ENCODE data around the gene HIVEP2.

Gene HIVEP2

DNA sequence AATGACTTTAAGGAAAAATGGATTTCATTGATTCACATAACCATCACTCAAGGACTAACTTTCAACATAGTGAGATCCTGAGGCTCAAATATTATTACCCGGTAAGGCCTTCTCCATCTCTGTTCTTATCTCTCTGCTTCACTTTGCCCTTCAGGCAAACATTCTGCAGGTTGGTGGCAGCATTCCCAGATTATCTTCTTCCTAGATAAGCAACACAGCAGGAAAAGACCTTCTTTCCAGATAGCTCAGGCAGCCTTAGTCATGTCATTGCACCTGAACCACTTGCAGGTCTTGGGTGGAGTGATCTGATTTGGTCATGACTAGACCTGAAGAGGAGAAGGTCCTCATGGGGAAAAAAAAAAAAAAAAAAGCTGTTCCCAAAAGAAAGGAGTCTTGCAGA, 5.3 kb upstream of the HIVEP2 start:
- peak overlapping the region; percentile 23 for H3K27ac Mint-ChIP-seq
- no peaks in the 10 kb centered on the region for H3K36me3 Mint-ChIP-seq
- H3K4me3 Mint-ChIP-seq = no peak overlapping the region

GRCh38 chr6:142947714-142948480, 2.9 kb upstream of the HIVEP2 start:
- H3K36me3 Mint-ChIP-seq = peaks cover 1% of the 10 kb centered on the region
- peak overlapping the region; percentile 80 for H3K4me3 Mint-ChIP-seq
- H3K27me3 Mint-ChIP-seq = no peaks in the 10 kb centered on the region
- H3K9me3 Mint-ChIP-seq = no peaks in the 10 kb centered on the region
- H3K4me1 Mint-ChIP-seq = peaks cover 52% of the 10 kb centered on the region
- peak overlapping the region; percentile 89 for H3K27ac Mint-ChIP-seq

More for the DNA sequence above, 5.3 kb upstream of the HIVEP2 start:
- Mint-ChIP-seq H3K4me1 (peaks cover 46% of the 10 kb centered on the region), H3K27me3 (no peaks in the 10 kb centered on the region), H3K9me3 (no peaks in the 10 kb centered on the region)

DNA sequence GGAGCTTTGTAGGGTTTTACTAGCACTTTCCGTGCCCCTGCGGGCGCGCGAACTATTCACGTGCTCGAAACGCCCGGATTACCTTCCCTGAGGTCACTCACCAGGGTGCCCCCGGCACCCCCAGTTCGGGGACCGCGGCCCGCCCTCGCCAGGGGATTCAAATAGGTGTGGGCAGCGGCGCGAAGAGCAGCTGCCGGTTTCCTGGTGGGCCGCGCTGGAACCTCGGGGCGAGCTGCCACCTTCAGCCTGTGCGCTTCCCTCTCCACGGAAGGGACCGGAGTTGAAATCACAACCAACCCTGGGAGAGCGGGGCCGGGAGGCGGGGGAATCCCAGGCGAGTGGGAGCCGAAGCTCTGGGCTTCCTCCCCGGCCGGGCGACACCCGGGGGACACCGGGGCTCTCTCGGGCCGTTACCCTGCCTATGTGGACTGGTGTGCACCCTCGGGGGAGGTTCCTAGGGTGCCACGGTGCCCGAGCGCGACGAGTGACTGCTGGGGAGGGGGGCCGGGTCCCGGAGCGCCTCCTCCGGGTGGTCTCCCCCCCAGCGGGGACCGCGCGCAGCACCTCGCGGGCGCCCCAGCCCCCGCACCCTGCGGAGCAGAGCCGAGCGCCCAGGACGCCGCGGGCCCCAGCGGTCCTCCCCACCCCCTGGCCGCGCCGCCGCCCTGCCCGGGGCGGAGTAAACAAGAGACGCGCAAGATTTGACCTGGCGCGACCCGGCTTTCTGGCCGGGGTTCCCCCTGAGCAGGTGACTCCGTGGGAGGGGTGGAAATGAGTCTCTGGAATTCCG, 2.1 kb upstream of the HIVEP2 start:
- Mint-ChIP-seq H3K4me1 (peaks cover 52% of the 10 kb centered on the region), H3K4me3 (peak overlapping the region; percentile 97), H3K27ac (peak overlapping the region; percentile 98), H3K27me3 (no peaks in the 10 kb centered on the region), H3K36me3 (peaks cover 4% of the 10 kb centered on the region), H3K9me3 (no peaks in the 10 kb centered on the region)

DNA sequence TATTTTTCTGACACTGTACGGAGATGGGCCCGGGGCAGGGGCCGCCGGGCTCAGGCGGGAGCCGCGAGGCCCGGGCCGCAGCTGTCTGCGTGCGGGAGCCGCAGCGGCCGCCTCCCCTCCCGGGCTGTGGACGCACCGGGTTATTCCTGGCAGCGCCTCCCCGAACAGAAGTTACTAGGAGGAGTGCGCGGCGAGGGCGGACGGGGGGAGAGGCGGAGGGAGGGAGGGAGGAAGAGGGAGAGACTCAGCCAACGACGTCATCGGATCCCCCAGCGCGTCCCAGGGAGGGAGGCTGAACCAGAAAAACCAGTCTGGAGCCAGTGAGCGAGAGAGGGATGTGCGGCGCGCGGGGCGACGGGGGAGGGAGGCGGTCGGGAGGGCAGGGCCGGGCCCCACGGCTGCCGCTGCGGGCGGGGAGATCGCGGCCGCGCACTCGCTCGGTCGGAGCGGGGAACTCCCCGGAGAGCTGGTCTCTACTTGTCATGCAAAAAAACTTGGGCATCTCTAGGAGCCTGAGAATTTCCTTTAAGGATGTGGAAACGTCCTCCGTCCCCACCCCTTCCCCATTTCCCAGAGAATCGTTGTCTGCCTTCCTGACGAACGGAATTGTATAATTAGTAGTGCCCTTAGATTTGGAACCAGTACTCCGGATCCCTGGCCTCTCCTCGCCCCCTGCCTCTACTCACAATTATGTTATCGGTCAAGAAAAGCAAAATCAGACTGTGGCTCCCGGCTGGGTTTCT, 1.4 kb upstream of the HIVEP2 start:
- H3K4me3 Mint-ChIP-seq = peak overlapping the region; percentile 97
- H3K4me1 Mint-ChIP-seq = peaks cover 53% of the 10 kb centered on the region
- H3K27me3 Mint-ChIP-seq = no peaks in the 10 kb centered on the region
- H3K9me3 Mint-ChIP-seq = no peaks in the 10 kb centered on the region
- H3K27ac Mint-ChIP-seq = peak overlapping the region; percentile 98
- H3K36me3 Mint-ChIP-seq = peaks cover 4% of the 10 kb centered on the region

DNA sequence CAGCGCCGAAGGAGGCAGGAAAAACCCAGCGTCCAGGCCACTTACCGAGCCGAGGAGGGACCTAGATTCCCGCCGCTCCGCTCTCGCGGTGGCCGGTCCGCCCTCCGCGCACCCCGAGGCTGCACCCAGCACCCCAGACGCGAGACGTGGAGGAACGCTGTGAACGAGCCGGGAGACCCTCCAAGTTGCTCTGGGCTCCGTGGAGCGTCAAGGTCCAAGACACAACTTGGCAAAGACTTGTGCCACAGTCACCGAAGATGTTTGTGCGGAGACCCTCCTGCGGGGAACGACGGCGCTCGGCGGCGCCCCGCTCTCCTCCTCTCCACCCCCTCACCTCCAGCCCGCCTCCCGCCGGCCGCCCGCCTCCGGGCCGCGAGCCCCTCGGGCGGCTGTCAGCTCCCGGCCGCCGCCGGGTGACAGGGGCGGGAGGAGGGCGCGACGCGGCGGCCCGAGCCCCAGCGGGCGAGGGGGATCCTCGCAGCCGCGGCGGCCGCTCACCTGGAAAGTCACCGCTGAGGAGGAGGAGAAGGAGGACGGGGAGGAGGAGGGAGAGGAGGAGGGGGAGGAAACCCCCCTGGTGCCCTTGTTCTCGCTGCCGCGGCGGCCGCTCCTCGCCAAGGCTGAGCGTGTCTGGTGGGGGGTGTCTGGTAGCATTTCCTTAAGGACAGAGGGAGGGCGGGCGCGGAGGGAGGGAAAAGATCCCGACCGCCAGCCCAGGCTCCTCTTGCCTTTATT, 637 bp upstream of the HIVEP2 start:
- H3K4me3 Mint-ChIP-seq = peak overlapping the region; percentile 97
- no peaks in the 10 kb centered on the region for H3K9me3 Mint-ChIP-seq

GRCh38 chr6:142944124-142945048, 590 bp downstream of the HIVEP2 start:
- H3K9me3 Mint-ChIP-seq = no peaks in the 10 kb centered on the region
- peak overlapping the region; percentile 100 for H3K27ac Mint-ChIP-seq
- peaks cover 5% of the 10 kb centered on the region for H3K36me3 Mint-ChIP-seq
- H3K27me3 Mint-ChIP-seq = no peaks in the 10 kb centered on the region
- peaks cover 62% of the 10 kb centered on the region for H3K4me1 Mint-ChIP-seq
- peak overlapping the region; percentile 97 for H3K4me3 Mint-ChIP-seq

More for the DNA sequence above, 637 bp upstream of the HIVEP2 start:
- Mint-ChIP-seq H3K27me3 (no peaks in the 10 kb centered on the region), H3K4me1 (peaks cover 54% of the 10 kb centered on the region), H3K27ac (peak overlapping the region; percentile 95), H3K36me3 (peaks cover 5% of the 10 kb centered on the region)

- H3K27me3 Mint-ChIP-seq = no peaks in the 10 kb centered on the region
- H3K27ac Mint-ChIP-seq = peak overlapping the region; percentile 100
- H3K4me1 Mint-ChIP-seq = peaks cover 60% of the 10 kb centered on the region
- H3K36me3 Mint-ChIP-seq = peaks cover 5% of the 10 kb centered on the region
- H3K9me3 Mint-ChIP-seq = no peaks in the 10 kb centered on the region
- H3K4me3 Mint-ChIP-seq = peak overlapping the region; percentile 97
Measured at GRCh38 chr6:142943711-142944123, 1.3 kb downstream of the HIVEP2 start.

DNA sequence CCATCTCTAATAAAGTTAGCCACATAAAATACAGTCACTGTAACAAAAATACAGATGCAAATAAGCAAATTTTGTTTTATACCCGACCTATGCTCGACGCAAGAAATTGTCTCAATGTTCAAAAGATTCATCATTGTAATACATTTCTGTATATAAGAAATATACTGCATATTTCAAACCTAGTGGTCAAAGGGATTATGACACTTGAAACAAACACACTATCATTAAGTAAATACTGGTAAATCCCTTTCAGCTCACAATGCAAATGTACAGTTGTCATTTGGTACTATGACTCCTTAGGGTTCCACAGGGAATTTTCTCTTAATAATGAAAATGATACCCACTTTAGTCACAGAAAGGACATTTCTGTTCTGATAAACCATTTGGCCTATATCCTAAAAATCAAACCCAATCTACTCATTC, 2.2 kb downstream of the HIVEP2 start:
- Mint-ChIP-seq H3K4me3 (peak overlapping the region; percentile 97), H3K4me1 (peaks cover 61% of the 10 kb centered on the region), H3K27ac (peak overlapping the region; percentile 100), H3K9me3 (no peaks in the 10 kb centered on the region), H3K27me3 (no peaks in the 10 kb centered on the region), H3K36me3 (peaks cover 7% of the 10 kb centered on the region)

GRCh38 chr6:142942238-142942637, 2.7 kb downstream of the HIVEP2 start:
- peak overlapping the region; percentile 100 for H3K27ac Mint-ChIP-seq
- no peaks in the 10 kb centered on the region for H3K9me3 Mint-ChIP-seq
- H3K4me3 Mint-ChIP-seq = peak overlapping the region; percentile 97
- peaks cover 65% of the 10 kb centered on the region for H3K4me1 Mint-ChIP-seq
- peaks cover 10% of the 10 kb centered on the region for H3K36me3 Mint-ChIP-seq
- H3K27me3 Mint-ChIP-seq = no peaks in the 10 kb centered on the region

- Mint-ChIP-seq H3K4me3 (peak overlapping the region; percentile 97), H3K27ac (peak overlapping the region; percentile 100), H3K36me3 (peaks cover 10% of the 10 kb centered on the region), H3K4me1 (peaks cover 75% of the 10 kb centered on the region), H3K27me3 (no peaks in the 10 kb centered on the region), H3K9me3 (no peaks in the 10 kb centered on the region)
Measured at GRCh38 chr6:142941018-142941417, 4.0 kb downstream of the HIVEP2 start.

- Mint-ChIP-seq H3K36me3 (peaks cover 10% of the 10 kb centered on the region), H3K27ac (peak overlapping the region; percentile 100), H3K27me3 (no peaks in the 10 kb centered on the region), H3K4me1 (peaks cover 80% of the 10 kb centered on the region), H3K4me3 (peak overlapping the region; percentile 97), H3K9me3 (no peaks in the 10 kb centered on the region)
Measured at GRCh38 chr6:142940487-142940886, 4.5 kb downstream of the HIVEP2 start.

DNA sequence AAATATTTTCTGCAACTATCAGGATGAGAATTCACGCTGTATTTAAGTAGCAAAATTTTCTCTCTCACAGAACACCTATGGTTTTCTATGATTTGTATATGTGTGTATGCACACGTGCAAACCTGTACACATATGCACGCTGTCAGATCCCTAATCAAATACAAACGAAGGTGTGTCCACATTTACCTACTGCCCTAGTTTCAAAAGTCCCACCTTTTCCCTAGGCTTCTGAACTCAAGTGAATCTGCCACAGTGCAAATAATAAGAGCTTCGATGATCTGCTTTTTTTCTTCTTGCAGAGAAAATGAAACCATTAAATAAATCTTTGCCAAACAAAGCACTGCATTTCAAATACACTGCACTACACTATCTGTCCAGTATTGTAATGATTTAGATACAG, 6.5 kb downstream of the HIVEP2 start:
- no peaks in the 10 kb centered on the region for H3K9me3 Mint-ChIP-seq
- H3K36me3 Mint-ChIP-seq = peaks cover 9% of the 10 kb centered on the region
- H3K4me1 Mint-ChIP-seq = peaks cover 94% of the 10 kb centered on the region
- peak overlapping the region; percentile 37 for H3K4me3 Mint-ChIP-seq
- H3K27me3 Mint-ChIP-seq = no peaks in the 10 kb centered on the region
- H3K27ac Mint-ChIP-seq = peak overlapping the region; percentile 42

- Mint-ChIP-seq H3K4me1 (peaks cover 94% of the 10 kb centered on the region), H3K27me3 (no peaks in the 10 kb centered on the region), H3K27ac (peak overlapping the region; percentile 42), H3K9me3 (no peaks in the 10 kb centered on the region), H3K4me3 (peak overlapping the region; percentile 57), H3K36me3 (peaks cover 9% of the 10 kb centered on the region)
Measured at GRCh38 chr6:142937986-142938385, 7.0 kb downstream of the HIVEP2 start.
